Naive thymus-derived CD8-positive, alpha-beta T cell (primary cell): Measurements from ENCODE around the gene NPAS4. TPM values are rescaled to one million over a fixed set of nuclear protein-coding genes. Genes with fewer than 3 reads are reported as not detected.
A peak's percentile ranks its signal among the peaks of the same experiment; 100 is the strongest.
"Not testable (repeated sequence)": the region's sequence is repeated elsewhere in the genome, so short reads cannot be mapped to it uniquely, and the experiment has no call there.

Experiments used
- ATAC-seq, 2 donors: fragments of 150-1000 bp; cut with Tn5 transposase in 1 of 2; sonication (Bioruptor Pico), chemical (Tn5 transposase) in 1 of 2; 1 replicate in 1 of 2; 2 replicates in 1 of 2; pipeline ENCODE4 v1.10.0; 2021; ENCODE audit warnings: mild to moderate bottlenecking in 2 of 2, moderate library complexity in 2 of 2
- POLR2A ChIA-PET: fragments of 350-600 bp; sonication (Branson Sonifier 250); formaldehyde crosslinking; loops from one replicate; lab custom pipeline; 2021; ENCODE audit warnings: antibody characterized with exemption; lab: Charles Lee
- DNase-seq, 10 donors: peaks; one replicate each; pipeline versions ENCODE4 v3.0.0 to v3.0.0-alpha.2; 2020 to 2022
- H3K27ac Mint-ChIP-seq, 10 donors: one replicate each; pipeline ENCODE4 v1.8.0; 2020 to 2022; ENCODE audit warnings: mild to moderate bottlenecking in 10 of 10, mixed read lengths in 10 of 10, moderate library complexity in 4 of 10, inconsistent platforms in 1 of 10
- H3K27me3 Mint-ChIP-seq, 5 donors: one replicate each; pipeline ENCODE4 v1.8.0; 2021 to 2022; ENCODE audit warnings: mixed read lengths in 5 of 5
- H3K36me3 Mint-ChIP-seq, 3 donors: one replicate each; pipeline ENCODE4 v1.8.0; 2020 to 2022; ENCODE audit warnings: mixed read lengths in 3 of 3, mild to moderate bottlenecking in 2 of 3, inconsistent platforms in 1 of 3
- H3K4me1 Mint-ChIP-seq, 4 donors: one replicate each; pipeline ENCODE4 v1.8.0; 2021 to 2022; ENCODE audit warnings: mixed read lengths in 4 of 4
- H3K4me3 Mint-ChIP-seq, 10 donors: one replicate each; pipeline ENCODE4 v1.8.0; 2020 to 2022; ENCODE audit warnings: mild to moderate bottlenecking in 10 of 10, mixed read lengths in 10 of 10, moderate library complexity in 6 of 10, inconsistent platforms in 1 of 10
- H3K9me3 Mint-ChIP-seq, 9 donors: one replicate each; pipeline ENCODE4 v1.8.0; 2020 to 2022; ENCODE audit warnings: mixed read lengths in 9 of 9, mild to moderate bottlenecking in 3 of 9, inconsistent platforms in 1 of 9, moderate library complexity in 1 of 9
- polyA plus RNA-seq, 3 donors: library from polyadenylated mRNA; unstranded; fragments of 300-500 nt; fragmentation: Illumina TruSeq; gene quantifications; one replicate each; pipeline ENCODE4 v1.2.3, GENCODE V29; 2021
- total RNA-seq, 8 experiments: library from RNA in 2 of 8; stranded (reverse) in 2 of 8; gene quantifications; one replicate each; pipeline ENCODE4 v1.2.3 and lab custom pipeline; 2021 to 2026

Gene NPAS4
- total RNA-seq (not detected), polyA plus RNA-seq (not detected), total RNA-seq (lab: John Stamatoyannopoulos, UW) (0 reads per million in 6 experiments)

- ATAC-seq (no peak), DNase-seq (no peak)
- H3K27ac Mint-ChIP-seq: peak within 1 kb of the TSS in 3 of 10 donors; percentile 11 to 69 (median 64)
- peaks cover 0 to 11% (median 2%) of the 10 kb centered on the region in 3 donors for H3K36me3 Mint-ChIP-seq
- peak within 1 kb of the TSS in 2 of 10 donors; percentile 24 to 53 for H3K4me3 Mint-ChIP-seq
- peaks cover 31 to 46% (median 34%) of the 10 kb centered on the region in 5 donors for H3K27me3 Mint-ChIP-seq
- peaks cover 0 to 22% (median 5%) of the 10 kb centered on the region in 9 donors for H3K9me3 Mint-ChIP-seq
- POLR2A ChIA-PET: interaction anchor here (0.6 to 1.5 kb wide), 11 partner anchors 11 to 421 kb away, joined by 3 to 10 read pairs (median 3); partner anchors contain the start of genes DPP3, MRPL11, PELI3 and RBM14
- peaks cover 5 to 13% (median 8%) of the 10 kb centered on the region in 4 donors for H3K4me1 Mint-ChIP-seq
Observed at GRCh38 chr11:66420671-66421476, at the start of gene NPAS4. NPAS4 (plus strand) TSS chr11:66421035; CDS start chr11:66421180, 145 bp downstream.

GRCh38 chr11:66371627-66372415, 49.0 kb upstream of the NPAS4 start, which contains the start of gene SLC29A2:
SLC29A2 (minus strand) TSS chr11:66371760; CDS start chr11:66371591, 169 bp downstream.
- no peaks in the 10 kb centered on the region for H3K9me3 Mint-ChIP-seq
- DNase-seq (peak; percentile 65 to 89 (median 82)), ATAC-seq (peak; percentile 80 to 83)
- H3K4me3 Mint-ChIP-seq: peak within 1 kb of the TSS; percentile 77 to 95 (median 91)
- H3K36me3 Mint-ChIP-seq: no peaks in the 10 kb centered on the region
- peaks cover 6 to 17% (median 12%) of the 10 kb centered on the region in 4 donors for H3K4me1 Mint-ChIP-seq
- H3K27ac Mint-ChIP-seq: peak within 1 kb of the TSS; percentile 80 to 98 (median 94)
- no peaks in the 10 kb centered on the region for H3K27me3 Mint-ChIP-seq
- POLR2A ChIA-PET: interaction anchor here (0.6 to 2.9 kb wide), 20 partner anchors 10 to 1035 kb away, joined by 3 to 28 read pairs (median 5); partner anchors contain the start of genes B4GAT1, BRMS1, CD248 and DPP3

- no peak for ATAC-seq
- Mint-ChIP-seq H3K36me3 (no peaks in the 10 kb centered on the region), H3K9me3 (no peaks in the 10 kb centered on the region), H3K4me1 (peaks cover 1 to 17% (median 12%) of the 10 kb centered on the region in 4 donors), H3K27ac (peak overlapping the region in 4 of 10 donors; percentile 11 to 87 (median 32)), H3K27me3 (no peaks in the 10 kb centered on the region), H3K4me3 (peak overlapping the region in 3 of 10 donors; percentile 26 to 53 (median 33))
- DNase-seq: no peak
- POLR2A ChIA-PET: interaction anchor here (0.7 to 0.9 kb wide), 2 partner anchors 11 to 28 kb away, joined by 3 read pairs; partner anchors contain the start of gene BRMS1
Observed at GRCh38 chr11:66373265-66373664, 47.6 kb upstream of the NPAS4 start.

DNA sequence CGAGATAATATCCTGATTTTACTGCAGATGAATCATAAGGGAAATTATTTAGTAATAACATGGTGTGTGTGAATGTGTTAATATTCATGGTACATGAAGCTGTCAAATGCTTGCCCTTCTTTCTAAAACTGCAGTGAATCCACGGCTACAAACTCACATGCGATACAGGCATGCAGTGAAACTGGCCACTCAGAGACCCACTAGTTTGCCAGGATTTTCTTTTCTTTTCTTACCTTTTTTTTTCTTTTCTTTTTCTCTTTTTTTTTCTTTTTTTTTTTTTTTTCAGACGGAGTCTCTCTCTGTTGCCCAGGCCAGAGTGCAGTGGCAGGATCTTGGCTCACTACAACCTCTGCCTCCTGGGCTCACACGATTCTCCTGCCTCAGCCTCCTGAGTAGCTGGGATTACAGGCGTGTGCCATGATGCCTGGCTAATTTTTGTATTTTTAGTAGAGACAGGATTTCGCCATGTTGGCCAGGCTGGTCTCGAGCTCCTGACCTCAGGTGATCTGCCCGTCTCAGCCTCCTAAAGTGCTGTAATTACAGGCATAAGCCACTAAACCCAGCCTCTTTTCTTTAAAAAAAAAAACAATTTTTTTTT, 47.0 kb upstream of the NPAS4 start:
- Mint-ChIP-seq H3K27ac (peak overlapping the region in 4 of 10 donors; percentile 24 to 87 (median 32)), H3K4me3 (peak overlapping the region in 3 of 10 donors; percentile 26 to 53 (median 33))
- POLR2A ChIA-PET: interaction anchor here (0.6 to 0.9 kb wide), 3 partner anchors 9 to 29 kb away, joined by 3 to 10 read pairs (median 3); partner anchors contain the start of gene BRMS1

GRCh38 chr11:66380264-66380663, 40.6 kb upstream of the NPAS4 start:
- H3K36me3 Mint-ChIP-seq, H3K27ac Mint-ChIP-seq, ATAC-seq, H3K4me1 Mint-ChIP-seq, POLR2A ChIA-PET, DNase-seq, H3K27me3 Mint-ChIP-seq, H3K9me3 Mint-ChIP-seq, H3K4me3 Mint-ChIP-seq: not testable (repeated sequence)

More for the DNA sequence above, 47.0 kb upstream of the NPAS4 start:
- peaks cover 1 to 17% (median 12%) of the 10 kb centered on the region in 4 donors for H3K4me1 Mint-ChIP-seq
- not testable (repeated sequence) for H3K27me3 Mint-ChIP-seq, ATAC-seq, H3K36me3 Mint-ChIP-seq, H3K9me3 Mint-ChIP-seq, DNase-seq

DNA sequence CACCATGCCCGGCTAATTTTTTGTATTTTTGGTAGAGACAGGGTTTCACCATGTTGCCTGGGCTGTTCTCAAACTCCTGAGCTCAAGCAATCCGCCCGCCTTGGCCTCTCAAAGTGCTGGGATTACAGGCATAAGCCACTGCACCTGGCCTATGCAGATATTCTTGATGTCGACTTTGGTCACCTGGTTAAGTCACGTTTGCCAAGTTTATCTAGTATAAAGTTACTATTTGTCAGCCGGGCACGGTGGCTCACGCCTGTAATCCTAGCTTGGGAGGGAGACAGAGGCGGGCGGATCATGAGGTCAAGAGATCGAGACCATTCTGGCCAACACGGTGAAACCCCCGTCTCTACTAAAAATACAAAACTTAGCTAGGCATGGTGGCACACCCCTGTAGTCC, 36.5 kb upstream of the NPAS4 start:
- not testable (repeated sequence) for H3K36me3 Mint-ChIP-seq, H3K4me3 Mint-ChIP-seq, ATAC-seq, H3K27ac Mint-ChIP-seq, H3K9me3 Mint-ChIP-seq, H3K27me3 Mint-ChIP-seq, H3K4me1 Mint-ChIP-seq, DNase-seq
- POLR2A ChIA-PET: interaction anchor here (0.6 to 1.3 kb wide), 2 partner anchors 11 to 12 kb away, joined by 3 read pairs; no protein-coding TSS in a partner anchor

DNA sequence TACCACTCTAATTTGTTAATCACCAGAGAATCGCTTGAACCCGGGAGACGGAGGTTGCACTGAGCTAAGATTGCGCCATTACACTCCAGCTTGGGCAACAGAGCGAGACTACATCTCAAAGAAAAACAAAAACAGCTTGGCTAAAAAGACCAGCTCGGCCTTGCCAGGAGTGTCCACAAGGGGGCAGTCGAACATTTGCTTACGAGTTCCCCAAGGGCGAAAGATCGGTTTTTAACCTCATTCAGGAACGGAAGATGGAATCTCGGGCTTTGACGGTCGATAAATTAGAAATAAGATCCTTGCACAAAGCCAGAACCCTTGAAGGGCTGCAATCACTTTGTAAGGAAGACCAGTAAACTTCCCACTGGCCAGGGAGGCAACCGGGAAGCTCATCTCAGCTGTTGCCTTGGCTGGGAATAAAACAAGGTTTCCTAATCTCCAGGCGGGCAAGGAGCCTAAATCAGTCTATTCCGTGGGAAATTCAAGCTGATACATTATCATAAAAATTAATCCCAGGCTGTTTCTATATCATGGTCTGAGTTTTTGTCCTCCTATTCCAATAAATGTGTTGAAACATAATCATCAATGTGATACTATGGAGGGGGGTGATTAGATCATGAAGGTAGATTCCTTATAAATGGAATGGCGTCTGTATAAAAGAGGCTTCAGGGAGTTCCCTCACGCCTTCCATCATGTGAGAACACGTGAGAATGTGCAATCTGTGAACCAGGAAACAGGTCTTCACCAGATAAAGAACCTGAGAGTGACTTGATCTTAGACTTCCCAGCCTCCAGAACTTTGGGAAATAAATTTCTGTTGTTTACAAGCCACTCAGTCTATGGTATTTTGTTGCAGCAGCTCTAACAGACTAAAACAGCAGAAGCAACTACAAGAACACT, 34.4 kb upstream of the NPAS4 start:
- ATAC-seq (peak; percentile 78 to 86), DNase-seq (peak; percentile 63 to 90 (median 78))
- Mint-ChIP-seq H3K4me3 (peak overlapping the region in 8 of 10 donors; percentile 7 to 71 (median 42)), H3K27ac (peak overlapping the region in 4 of 10 donors; percentile 0 to 17 (median 8)), H3K4me1 (peaks cover 5 to 8% (median 7%) of the 10 kb centered on the region in 4 donors), H3K9me3 (no peaks in the 10 kb centered on the region), H3K36me3 (no peaks in the 10 kb centered on the region), H3K27me3 (peaks cover 0 to 1% (median 0%) of the 10 kb centered on the region in 5 donors)
- POLR2A ChIA-PET: interaction anchor here (0.6 to 2.2 kb wide), 6 partner anchors 15 to 157 kb away, joined by 3 to 14 read pairs (median 4); partner anchors contain the start of genes B4GAT1, BRMS1 and SLC29A2

DNA sequence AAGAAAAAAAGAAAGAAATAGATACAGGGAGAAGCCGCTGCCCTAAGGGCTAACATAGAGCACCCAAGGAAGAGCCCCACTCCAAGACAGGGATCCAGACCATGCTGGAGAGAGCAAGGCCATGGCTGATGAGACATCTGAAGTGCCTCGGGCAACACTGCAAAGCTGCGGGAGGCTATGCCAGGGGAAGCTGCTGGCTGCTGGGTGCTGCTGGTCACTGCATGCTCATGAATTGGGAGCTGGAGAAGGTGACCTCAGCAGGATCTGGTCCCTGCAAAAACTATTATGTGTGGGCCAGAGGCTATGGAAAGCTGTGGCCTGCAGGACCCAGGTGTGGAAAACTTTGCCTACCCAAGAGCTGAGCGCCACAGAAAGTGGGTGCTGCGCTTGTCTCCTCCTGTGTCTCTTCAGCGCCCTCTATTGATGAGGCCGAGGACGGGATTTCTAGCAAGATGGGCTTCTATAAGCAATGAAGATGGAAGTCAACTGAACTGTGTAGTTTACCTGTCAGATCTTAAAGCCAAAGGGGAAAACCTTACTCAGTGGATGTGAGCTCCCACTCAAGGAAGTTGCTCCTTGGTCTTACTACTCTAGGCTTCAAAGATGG, 32.0 kb upstream of the NPAS4 start:
- POLR2A ChIA-PET: interaction anchor here (1.0 to 2.2 kb wide), 5 partner anchors 17 to 77 kb away, joined by 3 to 12 read pairs (median 3); partner anchors contain the start of gene SLC29A2
- H3K4me3 Mint-ChIP-seq: no peak overlapping the region
- H3K27ac Mint-ChIP-seq: no peak overlapping the region
- DNase-seq: peak; percentile 46 to 89 (median 68)
- H3K36me3 Mint-ChIP-seq: no peaks in the 10 kb centered on the region
- peaks cover 0 to 11% (median 1%) of the 10 kb centered on the region in 5 donors for H3K27me3 Mint-ChIP-seq
- no peaks in the 10 kb centered on the region for H3K9me3 Mint-ChIP-seq
- peaks cover 5 to 8% (median 7%) of the 10 kb centered on the region in 4 donors for H3K4me1 Mint-ChIP-seq
- peak; percentile 85 to 88 for ATAC-seq

GRCh38 chr11:66391322-66391721, 29.5 kb upstream of the NPAS4 start:
- DNase-seq (no peak), ATAC-seq (no peak)
- POLR2A ChIA-PET: no interaction called here
- Mint-ChIP-seq H3K27me3 (peaks cover 0 to 17% (median 5%) of the 10 kb centered on the region in 5 donors), H3K27ac (no peak overlapping the region), H3K36me3 (no peaks in the 10 kb centered on the region), H3K4me1 (peaks cover 2 to 4% (median 2%) of the 10 kb centered on the region in 4 donors), H3K4me3 (no peak overlapping the region), H3K9me3 (no peaks in the 10 kb centered on the region)

- DNase-seq: no peak
- POLR2A ChIA-PET: no interaction called here
- Mint-ChIP-seq H3K9me3 (no peaks in the 10 kb centered on the region), H3K27ac (peak overlapping the region in 2 of 10 donors; percentile 7 to 41), H3K27me3 (peaks cover 0 to 19% (median 5%) of the 10 kb centered on the region in 5 donors), H3K4me3 (no peak overlapping the region), H3K36me3 (no peaks in the 10 kb centered on the region), H3K4me1 (peaks cover 0 to 2% (median 0%) of the 10 kb centered on the region in 4 donors)
- no peak for ATAC-seq
Observed at GRCh38 chr11:66393954-66394353, 26.9 kb upstream of the NPAS4 start.
